ENCODE results near the gene LYRM1.
"Not testable (repeated sequence)": the region's sequence is repeated elsewhere in the genome, so short reads cannot be mapped to it uniquely, and the experiment has no call there.

The LYRM1 gene

GRCh38 chr16:20940871-20941635 lies 40.5 kb downstream of the LYRM1 start:
- Histone ChIP-seq H3K79me2 (ENCODE audit: insufficient read depth, low read length) (no peaks in the 10 kb centered on the region), H3F3A (ENCODE audit: insufficient read depth) (no peaks in the 10 kb centered on the region), H3K4me2 (ENCODE audit: low read depth, low read length, poor library complexity, severe bottlenecking) (no peak overlapping the region), H3K9me3 (ENCODE audit: insufficient read depth, low read length) (no peaks in the 10 kb centered on the region), H2AFZ (ENCODE audit: low read depth, low read length, severe bottlenecking) (no peak overlapping the region), H3K27me3 (ENCODE audit: low read length) (no peaks in the 10 kb centered on the region), H4K20me1 (ENCODE audit: low read depth, low read length) (no peaks in the 10 kb centered on the region), H3K4me3 (ENCODE audit: insufficient read depth, low read length, poor library complexity, severe bottlenecking) (no peak overlapping the region), H3K36me3 (ENCODE audit: low read length) (no peaks in the 10 kb centered on the region), H3K9ac (ENCODE audit: low read length) (no peak overlapping the region), H3K27ac (ENCODE audit: low read depth, low read length) (no peak overlapping the region), H3K9me2 (replicated peaks; ENCODE audit: insufficient read depth, low read length) (no peaks in the 10 kb centered on the region)
- no peak for TF ChIP-seq EZH2phosphoT487 (conservative IDR thresholded peaks at IDR 0.05; ENCODE audit: low read length)
- TF ChIP-seq CTCF (IDR thresholded peaks at IDR 0.05; ENCODE audit: insufficient read depth, low read length, poor library complexity, severe bottlenecking), result no peak

- Histone ChIP-seq H3K9ac (ENCODE audit: low read length) (no peak overlapping the region), H3K9me2 (replicated peaks; ENCODE audit: insufficient read depth, low read length) (no peaks in the 10 kb centered on the region), H3K4me2 (ENCODE audit: low read depth, low read length, poor library complexity, severe bottlenecking) (no peak overlapping the region), H3K79me2 (ENCODE audit: insufficient read depth, low read length) (no peaks in the 10 kb centered on the region), H3K9me3 (ENCODE audit: insufficient read depth, low read length) (no peaks in the 10 kb centered on the region), H2AFZ (ENCODE audit: low read depth, low read length, severe bottlenecking) (no peak overlapping the region), H3K27ac (ENCODE audit: low read depth, low read length) (no peak overlapping the region), H4K20me1 (ENCODE audit: low read depth, low read length) (no peaks in the 10 kb centered on the region), H3K36me3 (ENCODE audit: low read length) (no peaks in the 10 kb centered on the region), H3K27me3 (ENCODE audit: low read length) (no peaks in the 10 kb centered on the region), H3K4me3 (ENCODE audit: insufficient read depth, low read length, poor library complexity, severe bottlenecking) (no peak overlapping the region), H3F3A (ENCODE audit: insufficient read depth) (no peaks in the 10 kb centered on the region)
- no peak for TF ChIP-seq EZH2phosphoT487 (conservative IDR thresholded peaks at IDR 0.05; ENCODE audit: low read length)
Measured at GRCh38 chr16:20941636-20941926, 41.0 kb downstream of the LYRM1 start.

GRCh38 chr16:20942256-20942655 lies 41.7 kb downstream of the LYRM1 start:
- Histone ChIP-seq H3K9me2 (replicated peaks; ENCODE audit: insufficient read depth, low read length) (no peaks in the 10 kb centered on the region), H2AFZ (ENCODE audit: low read depth, low read length, severe bottlenecking) (no peak overlapping the region), H3K27ac (ENCODE audit: low read depth, low read length) (no peak overlapping the region), H3K36me3 (ENCODE audit: low read length) (no peaks in the 10 kb centered on the region), H4K20me1 (ENCODE audit: low read depth, low read length) (no peaks in the 10 kb centered on the region), H3K4me3 (ENCODE audit: insufficient read depth, low read length, poor library complexity, severe bottlenecking) (no peak overlapping the region), H3K9ac (ENCODE audit: low read length) (no peak overlapping the region), H3K27me3 (ENCODE audit: low read length) (no peaks in the 10 kb centered on the region), H3K4me2 (ENCODE audit: low read depth, low read length, poor library complexity, severe bottlenecking) (no peak overlapping the region), H3K9me3 (ENCODE audit: insufficient read depth, low read length) (no peaks in the 10 kb centered on the region), H3K79me2 (ENCODE audit: insufficient read depth, low read length) (no peaks in the 10 kb centered on the region), H3F3A (ENCODE audit: insufficient read depth) (no peaks in the 10 kb centered on the region)
- no peak for TF ChIP-seq EZH2phosphoT487 (conservative IDR thresholded peaks at IDR 0.05; ENCODE audit: low read length)
- TF ChIP-seq CTCF (IDR thresholded peaks at IDR 0.05; ENCODE audit: insufficient read depth, low read length, poor library complexity, severe bottlenecking), result no peak

- Histone ChIP-seq H3K4me2 (ENCODE audit: low read depth, low read length, poor library complexity, severe bottlenecking) (no peak overlapping the region), H3K27ac (ENCODE audit: low read depth, low read length) (no peak overlapping the region), H3K9me2 (replicated peaks; ENCODE audit: insufficient read depth, low read length) (no peaks in the 10 kb centered on the region), H4K20me1 (ENCODE audit: low read depth, low read length) (no peaks in the 10 kb centered on the region), H3K9ac (ENCODE audit: low read length) (no peak overlapping the region), H2AFZ (ENCODE audit: low read depth, low read length, severe bottlenecking) (no peak overlapping the region), H3K4me3 (ENCODE audit: insufficient read depth, low read length, poor library complexity, severe bottlenecking) (no peak overlapping the region), H3K9me3 (ENCODE audit: insufficient read depth, low read length) (no peaks in the 10 kb centered on the region), H3F3A (ENCODE audit: insufficient read depth) (no peaks in the 10 kb centered on the region), H3K27me3 (ENCODE audit: low read length) (no peaks in the 10 kb centered on the region), H3K79me2 (ENCODE audit: insufficient read depth, low read length) (no peaks in the 10 kb centered on the region), H3K36me3 (ENCODE audit: low read length) (no peaks in the 10 kb centered on the region)
- TF ChIP-seq EZH2phosphoT487 (conservative IDR thresholded peaks at IDR 0.05; ENCODE audit: low read length), result no peak
- TF ChIP-seq CTCF (IDR thresholded peaks at IDR 0.05; ENCODE audit: insufficient read depth, low read length, poor library complexity, severe bottlenecking), result peak; percentile 31
Measured at GRCh38 chr16:20944861-20945574, 44.4 kb downstream of the LYRM1 start.

- H3K36me3 ChIP-seq (ENCODE audit: low read length); H3K4me2 ChIP-seq (ENCODE audit: low read depth, low read length, poor library complexity, severe bottlenecking); H3K27ac ChIP-seq (ENCODE audit: low read depth, low read length); H3K9me2 ChIP-seq (replicated peaks; ENCODE audit: insufficient read depth, low read length); H3K27me3 ChIP-seq (ENCODE audit: low read length); H4K20me1 ChIP-seq (ENCODE audit: low read depth, low read length); H3F3A ChIP-seq (ENCODE audit: insufficient read depth); H3K4me3 ChIP-seq (ENCODE audit: insufficient read depth, low read length, poor library complexity, severe bottlenecking); H3K9me3 ChIP-seq (ENCODE audit: insufficient read depth, low read length); H3K9ac ChIP-seq (ENCODE audit: low read length); H2AFZ ChIP-seq (ENCODE audit: low read depth, low read length, severe bottlenecking); H3K79me2 ChIP-seq (ENCODE audit: insufficient read depth, low read length): not testable (repeated sequence)
Measured at GRCh38 chr16:20945575-20945875, 45.0 kb downstream of the LYRM1 start.
